NCI-H82 treated with DMSO at 0.1 percent for 48 hours (cell line): ENCODE results near the gene CLDN22.

Experiments
- DNase-seq: peaks from one replicate; lab custom pipeline; 2025; ENCODE audit not compliant: unreplicated experiment; lab: John Stamatoyannopoulos, UW

The CLDN22 gene

GRCh38 chr4:183323295-183323694 lies 3.2 kb upstream of the CLDN22 start:
- DNase-seq: no peak

DNA sequence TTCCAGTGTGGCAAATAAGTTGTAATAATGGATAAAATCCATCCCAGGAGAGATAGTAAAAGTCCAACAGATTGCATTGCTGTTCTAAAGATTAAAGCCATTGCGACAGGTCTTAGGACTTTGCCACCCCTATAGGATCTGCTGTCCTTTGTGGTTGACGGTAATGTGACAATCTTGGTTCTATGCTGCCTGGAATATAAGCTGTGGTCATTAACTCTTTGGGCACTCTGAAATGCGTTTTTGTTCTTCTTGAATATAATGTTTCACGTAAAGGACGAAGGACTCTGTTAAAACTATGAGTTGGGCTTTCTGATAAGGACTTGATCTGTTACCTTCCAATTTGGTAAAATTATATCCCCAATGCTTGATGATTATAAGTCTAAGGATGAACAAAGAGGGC lies 2.2 kb upstream of the CLDN22 start, which contains the start of gene CLDN24:
Gene CLDN24, minus strand, starts transcription at position 101 of the 400 bp plus-strand sequence. Its CDS starts 0 bp downstream, at position 101.
- DNase-seq: no peak

GRCh38 chr4:183321516-183321915 lies 1.4 kb upstream of the CLDN22 start:
- no peak for DNase-seq

- DNase-seq: no peak
Measured at GRCh38 chr4:183321079-183321478, 1.0 kb upstream of the CLDN22 start.

GRCh38 chr4:183318656-183319055 lies 1.4 kb downstream of the CLDN22 start:
- DNase-seq: no peak

DNA sequence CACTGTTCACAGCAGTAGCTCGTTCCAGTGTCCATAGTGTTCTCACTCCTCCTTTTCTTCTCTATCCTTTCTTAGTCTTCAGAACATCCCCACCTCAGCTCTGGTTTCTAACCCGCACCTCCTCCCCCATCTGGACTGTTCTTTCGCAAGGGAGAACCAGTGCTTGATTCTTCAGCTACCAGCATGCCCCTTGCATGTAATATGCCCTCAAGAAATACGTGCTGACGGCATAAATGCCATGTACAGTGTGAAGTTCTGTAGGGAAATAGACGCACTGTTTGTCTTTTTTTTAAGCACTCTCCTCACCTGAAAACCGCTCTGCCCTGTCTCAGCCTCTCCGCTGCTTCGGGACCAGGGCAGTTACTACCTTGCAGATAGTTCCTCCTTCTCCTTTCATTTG lies 5.3 kb downstream of the CLDN22 start:
- DNase-seq: no peak

DNA sequence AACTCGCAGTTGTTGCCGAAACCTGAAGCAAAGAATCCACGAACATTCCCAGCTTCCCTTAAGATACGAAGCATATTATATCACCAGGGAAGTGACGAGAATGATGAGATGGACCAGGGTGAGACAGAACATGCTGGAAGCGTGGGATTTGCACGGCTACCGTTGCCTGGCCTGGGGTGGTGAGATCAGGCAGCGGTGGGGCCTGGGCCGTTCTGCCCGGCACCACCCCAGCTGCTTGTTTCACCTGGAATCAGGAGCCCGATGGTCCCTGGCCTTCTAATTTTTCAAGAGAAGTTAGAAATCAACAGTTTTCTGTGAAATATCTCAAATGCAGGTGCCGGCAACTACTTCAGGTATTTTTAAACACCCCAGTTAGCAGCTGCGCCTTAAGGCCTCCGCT lies 5.7 kb downstream of the CLDN22 start:
- DNase-seq: no peak

DNA sequence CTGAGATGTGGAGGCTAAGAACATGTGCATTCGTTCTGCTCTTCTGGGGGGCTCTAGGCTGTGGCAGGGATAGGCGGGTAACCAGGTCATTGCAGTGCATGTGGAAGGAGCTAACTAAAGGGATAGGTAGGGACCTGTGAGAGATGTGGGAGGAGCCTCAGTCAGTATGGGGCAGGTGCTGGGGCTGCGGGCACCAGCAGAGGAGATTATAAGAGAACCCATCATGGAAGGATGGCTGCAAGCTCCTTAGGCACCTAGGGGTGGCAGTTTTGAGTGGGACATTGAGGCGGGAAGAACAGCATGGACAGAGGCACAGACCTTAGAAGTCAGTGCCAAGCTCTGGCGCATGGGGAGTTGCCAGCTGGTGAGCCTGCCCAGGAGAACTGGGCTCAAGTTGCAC lies 7.2 kb downstream of the CLDN22 start:
- no peak for DNase-seq

GRCh38 chr4:183306811-183307210 lies 13.3 kb downstream of the CLDN22 start:
- peak; percentile 26 for DNase-seq

GRCh38 chr4:183304538-183304937 lies 15.5 kb downstream of the CLDN22 start:
- DNase-seq: no peak

DNA sequence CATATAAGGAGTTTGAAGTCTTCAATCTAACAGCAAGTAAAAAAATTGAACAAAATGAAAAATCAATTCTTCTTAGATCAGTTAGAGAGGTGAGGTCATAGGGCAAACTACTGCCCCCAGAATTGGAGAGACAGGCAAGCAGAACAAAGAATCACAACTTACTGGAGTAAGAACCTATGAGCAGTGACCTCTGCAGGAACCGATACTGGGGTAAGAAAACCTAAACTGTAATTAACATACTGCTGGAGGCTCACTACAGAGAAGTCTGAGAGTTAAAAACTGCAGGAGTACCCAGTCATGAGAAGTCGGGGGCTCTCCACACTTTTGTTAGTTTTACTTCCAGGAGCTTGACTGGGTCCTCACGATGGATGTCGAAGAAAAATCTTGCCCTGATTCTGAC lies 16.0 kb downstream of the CLDN22 start:
- no peak for DNase-seq

DNA sequence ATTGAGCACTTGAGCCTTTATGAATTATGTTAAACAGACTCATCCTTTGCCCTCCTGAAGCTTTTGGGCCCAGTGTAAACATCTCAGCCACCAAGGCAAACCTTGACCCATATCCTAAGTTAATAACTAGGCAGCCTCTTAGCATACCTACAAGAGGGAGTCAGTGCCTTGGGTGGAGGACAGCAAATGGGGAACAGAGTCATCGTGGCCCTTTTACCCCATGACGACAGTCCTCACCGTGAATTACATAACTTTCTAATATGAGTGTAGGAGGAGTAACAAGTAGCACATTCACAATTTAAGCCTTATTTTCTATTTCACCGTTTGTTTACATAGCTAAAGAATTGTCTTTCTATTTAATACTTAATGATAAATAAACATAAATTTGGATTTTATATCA lies 16.8 kb downstream of the CLDN22 start:
- DNase-seq: no peak

- no peak for DNase-seq
Measured at GRCh38 chr4:183300655-183301054, 19.4 kb downstream of the CLDN22 start.

- DNase-seq: no peak
Measured at GRCh38 chr4:183300070-183300469, 20.0 kb downstream of the CLDN22 start.

GRCh38 chr4:183299464-183299863 lies 20.6 kb downstream of the CLDN22 start:
- DNase-seq: no peak

- no peak for DNase-seq
Measured at GRCh38 chr4:183297675-183298074, 22.4 kb downstream of the CLDN22 start.

GRCh38 chr4:183295711-183296110 lies 24.4 kb downstream of the CLDN22 start:
- DNase-seq: no peak

DNA sequence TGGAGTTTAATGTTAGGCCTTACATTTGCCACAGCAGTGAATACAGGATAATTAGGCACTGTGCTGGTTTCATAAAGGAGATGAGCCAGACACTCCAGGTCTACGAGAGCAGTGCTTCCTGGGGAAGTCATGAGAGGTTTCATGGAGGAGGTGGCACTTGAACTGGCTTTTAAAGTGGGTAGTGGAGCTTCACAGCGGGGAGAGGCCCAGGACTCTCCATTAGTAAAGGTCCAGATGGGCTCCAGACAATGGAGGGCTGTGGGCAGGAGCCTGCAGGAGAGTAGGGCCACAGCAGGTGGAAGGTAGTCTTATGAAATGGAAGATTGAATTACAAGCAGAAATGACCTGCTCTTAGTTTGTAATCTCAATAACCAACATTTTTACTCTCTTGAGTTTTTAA lies 29.0 kb downstream of the CLDN22 start:
- DNase-seq: no peak

- no peak for DNase-seq
Measured at GRCh38 chr4:183289688-183290087, 30.4 kb downstream of the CLDN22 start.

- no peak for DNase-seq
Measured at GRCh38 chr4:183288955-183289354, 31.1 kb downstream of the CLDN22 start.

DNA sequence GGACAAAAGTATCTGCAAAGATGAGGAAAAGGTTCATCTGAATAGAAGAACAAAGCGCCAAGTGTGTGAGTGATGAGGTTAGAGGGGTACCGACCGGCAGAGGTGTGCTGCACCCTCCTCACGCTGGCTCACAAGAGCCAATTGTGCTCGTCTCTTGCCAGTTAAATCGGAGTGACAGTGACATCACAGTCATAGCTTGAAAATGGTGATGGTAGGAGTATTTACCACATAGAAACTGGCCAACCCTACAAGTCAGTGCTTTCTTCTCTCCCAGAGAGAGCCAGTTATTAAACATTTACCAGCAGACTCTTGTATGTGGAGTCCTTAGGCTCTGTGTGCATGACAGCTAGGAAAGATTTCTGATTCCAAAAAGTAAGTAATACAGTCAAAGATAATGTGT lies 32.4 kb downstream of the CLDN22 start:
- no peak for DNase-seq

- DNase-seq: no peak
Measured at GRCh38 chr4:183287309-183287659, 32.8 kb downstream of the CLDN22 start.

DNA sequence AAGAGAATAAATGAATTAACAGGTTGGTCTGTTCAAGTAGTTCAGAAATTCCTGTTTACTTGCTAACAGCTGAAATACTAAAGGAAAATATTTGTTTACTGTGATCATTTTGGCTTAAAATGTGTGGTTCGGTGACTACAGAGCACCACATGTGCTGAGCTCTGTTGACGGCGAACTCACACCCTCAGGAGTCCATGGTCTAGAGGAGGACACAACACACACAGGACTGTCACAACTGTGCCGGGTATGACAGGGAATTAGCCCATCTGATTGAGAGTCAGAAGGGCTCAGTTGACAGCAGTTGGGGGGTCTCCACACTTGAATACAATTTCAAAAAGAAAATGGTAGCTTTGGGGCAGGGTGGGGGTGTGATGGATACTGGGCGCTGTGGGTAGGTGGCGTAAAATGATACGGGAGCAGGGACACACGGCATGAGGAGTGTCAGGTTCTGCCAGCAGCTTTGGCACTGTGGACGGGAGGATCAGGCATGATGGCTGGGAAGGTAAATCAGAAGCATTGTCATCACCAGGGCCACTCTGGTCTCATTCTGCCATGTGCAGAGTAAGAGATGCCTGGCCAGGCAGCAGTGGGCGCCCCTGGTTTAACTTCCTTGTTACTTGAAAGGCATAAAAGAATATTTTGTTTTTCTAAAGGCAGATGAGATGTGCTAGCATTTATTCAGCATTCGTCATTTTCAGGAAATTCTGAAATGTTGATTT lies 33.3 kb downstream of the CLDN22 start:
- DNase-seq: no peak
